Keratinocyte (primary cell): ENCODE data around the gene PBX4. TPM values are rescaled to one million over a fixed set of nuclear protein-coding genes. Genes with fewer than 3 reads are reported as not detected.

ENCODE experiments used
- DNase-seq: peaks from one replicate; pipeline ENCODE4 v3.0.0-alpha.2; 2011; ENCODE audit warnings: low read depth, missing footprints, low spot score
- FAIRE-seq: peaks from 2 replicates; lab custom pipeline; 2011; peaks lifted over from hg19 to GRCh38; lab: Jason Lieb, UNC
- H2AFZ ChIP-seq: 2 replicates; pipeline ENCODE4 v1.6.0; 2012; ENCODE audit warnings: low read length, control low read depth, inconsistent platforms; ENCODE audit not compliant: control insufficient read depth
- H3K27ac ChIP-seq: 2 replicates; pipeline ENCODE4 v1.5.1; 2011; ENCODE audit warnings: low read length; ENCODE audit not compliant: control insufficient read depth, insufficient read depth
- H3K27me3 ChIP-seq: 3 replicates; pipeline ENCODE4 v1.6.0; 2011; ENCODE audit warnings: low read length; ENCODE audit not compliant: control insufficient read depth, insufficient read depth; ENCODE audit errors: extremely low read depth
- H3K36me3 ChIP-seq, 2 experiments: 2 replicates in 1 of 2; 3 replicates in 1 of 2; pipeline ENCODE4 v1.5.1; 2011; ENCODE audit warnings: low read length in 2 of 2, mild to moderate bottlenecking in 1 of 2; ENCODE audit not compliant: control insufficient read depth in 2 of 2, insufficient read depth in 2 of 2; ENCODE audit errors: extremely low read depth in 1 of 2
- H3K4me1 ChIP-seq: 3 replicates; pipeline ENCODE4 v1.5.1; 2011; ENCODE audit warnings: low read length; ENCODE audit not compliant: control insufficient read depth, insufficient read depth; ENCODE audit errors: extremely low read depth
- H3K4me2 ChIP-seq: 3 replicates; pipeline ENCODE4 v1.6.0; 2011; ENCODE audit warnings: low read depth, low read length; ENCODE audit not compliant: control insufficient read depth, insufficient read depth; ENCODE audit errors: extremely low read depth
- H3K4me3 ChIP-seq, 3 experiments: fragments of 200-600 bp in 1 of 3; sonication (generic) in 1 of 3; 2 replicates in 2 of 3; 3 replicates in 1 of 3; pipeline ENCODE4 v1.5.1; 2011 to 2016; ENCODE audit warnings: low read length in 3 of 3, mild to moderate bottlenecking in 3 of 3, control low read depth in 2 of 3, inconsistent platforms in 1 of 3, low read depth in 1 of 3, mixed read lengths in 1 of 3, mixed run types in 1 of 3, moderate library complexity in 1 of 3; ENCODE audit not compliant: control insufficient read depth in 2 of 3, insufficient read depth in 2 of 3; ENCODE audit errors: extremely low read depth in 1 of 3
- H3K79me2 ChIP-seq: 2 replicates; pipeline ENCODE4 v1.6.0; 2012; ENCODE audit warnings: low read length; ENCODE audit not compliant: control insufficient read depth, insufficient read depth
- H3K9ac ChIP-seq: 3 replicates; pipeline ENCODE4 v1.6.0; 2011; ENCODE audit warnings: low read length; ENCODE audit not compliant: control insufficient read depth, insufficient read depth; ENCODE audit errors: extremely low read depth
- H3K9me1 ChIP-seq: 3 replicates; pipeline ENCODE4 v1.6.0; 2011; ENCODE audit warnings: low read length; ENCODE audit not compliant: control insufficient read depth, insufficient read depth; ENCODE audit errors: extremely low read depth
- H3K9me3 ChIP-seq: 2 replicates; pipeline ENCODE4 v1.5.1; 2012; ENCODE audit warnings: low read depth, low read length; ENCODE audit not compliant: control insufficient read depth
- H4K20me1 ChIP-seq: 3 replicates; pipeline ENCODE4 v1.6.0; 2011; ENCODE audit warnings: low read length; ENCODE audit not compliant: control insufficient read depth, insufficient read depth; ENCODE audit errors: extremely low read depth
- EZH2 ChIP-seq: IDR thresholded peaks from one replicate; pipeline ENCODE4 v1.6.1; 2012; ENCODE audit warnings: inconsistent platforms, mild to moderate bottlenecking, low read length, moderate library complexity
- dilution Hi-C: fragments of 300-500 bp; cut with MboI; formaldehyde crosslinking; loops from one replicate; pipeline ENCODE4 v1.7.0; 2020; ENCODE audit warnings: low sequenced_read_pairs; ENCODE audit not compliant: extremely low pct_ligation_motif_present
- polyA plus RNA-seq, 5 experiments: library from polyadenylated mRNA; depleted of rRNA in 3 of 5; stranded (reverse) in 3 of 5; stranded (forward) in 1 of 5; unstranded in 1 of 5; fragments of >200 nt; gene quantifications; 1 replicate in 1 of 5; 2 replicates in 3 of 5; 3 replicates in 1 of 5; pipeline versions ENCODE4 v1.2.1 to v1.2.3, GENCODE V29; 2011 to 2012; ENCODE audit warnings: missing spikeins in 2 of 5, low read depth in 1 of 5, low replicate concordance in 1 of 5
- TF ChIP-seq, protein P1 (sequence below), 3 experiments: IDR thresholded peaks in 1 of 3; conservative IDR thresholded peaks in 1 of 3; optimal IDR thresholded peaks in 1 of 3; 2 replicates in 2 of 3; 3 replicates in 1 of 3; pipeline versions ENCODE3 to v1.5.1; 2011; ENCODE audit warnings: low read length in 3 of 3, mild to moderate bottlenecking in 3 of 3, moderate library complexity in 2 of 3, control low read depth in 1 of 3, inconsistent platforms in 1 of 3; ENCODE audit not compliant: insufficient read depth in 2 of 3; ENCODE audit errors: extremely low read depth in 1 of 3

The PBX4 gene
- polyA plus RNA-seq, 1 donor (not counting 4 experiments of a cell fraction or from before 2014, with no cell fraction given): 1.7 TPM

GRCh38 chr19:19637186-19637522 is 18.7 kb upstream of the PBX4 start:
- Histone ChIP-seq H3K36me3 (peaks cover 18 to 34% of the 10 kb centered on the region in 2 experiments), H3K9me1 (no peaks in the 10 kb centered on the region), H3K4me2 (no peak overlapping the region), H3K4me3 (no peak overlapping the region), H3K27ac (no peak overlapping the region), H3K9me3 (no peaks in the 10 kb centered on the region), H4K20me1 (no peaks in the 10 kb centered on the region), H2AFZ (no peak overlapping the region), H3K4me1 (no peaks in the 10 kb centered on the region), H3K27me3 (no peaks in the 10 kb centered on the region), H3K79me2 (no peaks in the 10 kb centered on the region), H3K9ac (no peak overlapping the region)
- FAIRE-seq: no peak
- DNase-seq: no peak
- TF ChIP-seq, protein P1, sequence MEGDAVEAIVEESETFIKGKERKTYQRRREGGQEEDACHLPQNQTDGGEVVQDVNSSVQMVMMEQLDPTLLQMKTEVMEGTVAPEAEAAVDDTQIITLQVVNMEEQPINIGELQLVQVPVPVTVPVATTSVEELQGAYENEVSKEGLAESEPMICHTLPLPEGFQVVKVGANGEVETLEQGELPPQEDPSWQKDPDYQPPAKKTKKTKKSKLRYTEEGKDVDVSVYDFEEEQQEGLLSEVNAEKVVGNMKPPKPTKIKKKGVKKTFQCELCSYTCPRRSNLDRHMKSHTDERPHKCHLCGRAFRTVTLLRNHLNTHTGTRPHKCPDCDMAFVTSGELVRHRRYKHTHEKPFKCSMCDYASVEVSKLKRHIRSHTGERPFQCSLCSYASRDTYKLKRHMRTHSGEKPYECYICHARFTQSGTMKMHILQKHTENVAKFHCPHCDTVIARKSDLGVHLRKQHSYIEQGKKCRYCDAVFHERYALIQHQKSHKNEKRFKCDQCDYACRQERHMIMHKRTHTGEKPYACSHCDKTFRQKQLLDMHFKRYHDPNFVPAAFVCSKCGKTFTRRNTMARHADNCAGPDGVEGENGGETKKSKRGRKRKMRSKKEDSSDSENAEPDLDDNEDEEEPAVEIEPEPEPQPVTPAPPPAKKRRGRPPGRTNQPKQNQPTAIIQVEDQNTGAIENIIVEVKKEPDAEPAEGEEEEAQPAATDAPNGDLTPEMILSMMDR (optimal IDR thresholded peaks at IDR 0.05 in 1 of 3, IDR thresholded peaks at IDR 0.05 in 1 of 3, conservative IDR thresholded peaks at IDR 0.05 in 1 of 3; ENCODE audit: extremely low read depth in 1 of 3, insufficient read depth in 2 of 3, low read length in 3 of 3): no peak
- no peak for TF ChIP-seq EZH2
- dilution Hi-C loops: no loop called here

DNA sequence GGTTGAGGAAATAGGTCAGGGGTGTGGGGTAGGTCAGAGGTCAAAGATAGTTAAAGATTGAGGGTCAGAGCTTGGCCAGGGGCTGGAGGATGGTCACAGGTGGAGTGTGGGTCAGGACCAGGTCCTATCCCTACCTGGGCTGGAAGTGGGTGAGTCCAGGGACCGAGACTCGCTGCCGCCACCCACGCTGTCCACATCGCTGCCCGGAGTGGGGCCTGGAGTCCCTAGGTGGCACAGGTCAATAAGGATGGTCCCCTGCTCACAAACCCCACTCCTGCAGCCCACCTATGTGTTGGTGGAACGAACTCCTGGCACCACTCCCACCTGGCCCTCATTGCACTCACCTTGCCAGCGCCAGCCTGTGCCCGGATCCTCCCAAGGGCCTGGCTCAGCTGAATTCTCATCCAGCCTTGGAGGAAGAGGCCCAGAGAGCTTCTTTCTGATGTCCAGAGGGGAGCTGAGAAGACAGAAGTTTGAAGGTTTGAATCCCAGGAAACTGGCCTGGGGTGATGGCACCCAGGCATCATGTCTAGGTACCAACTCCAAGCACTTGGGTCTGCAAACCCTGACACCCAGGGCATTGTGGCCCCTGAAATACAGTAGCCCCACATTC is 18.2 kb upstream of the PBX4 start:
- FAIRE-seq (no peak), DNase-seq (no peak)
- Histone ChIP-seq H3K9me3 (no peaks in the 10 kb centered on the region), H3K4me1 (no peaks in the 10 kb centered on the region), H3K27ac (no peak overlapping the region), H3K36me3 (peaks cover 18 to 33% of the 10 kb centered on the region in 2 experiments), H3K4me3 (no peak overlapping the region), H4K20me1 (no peaks in the 10 kb centered on the region), H3K9ac (no peak overlapping the region), H3K4me2 (no peak overlapping the region), H3K27me3 (no peaks in the 10 kb centered on the region), H2AFZ (no peak overlapping the region), H3K79me2 (no peaks in the 10 kb centered on the region), H3K9me1 (no peaks in the 10 kb centered on the region)
- dilution Hi-C loops: no loop called here
- no peak for TF ChIP-seq EZH2
- TF ChIP-seq, protein P1 (optimal IDR thresholded peaks at IDR 0.05 in 1 of 3, IDR thresholded peaks at IDR 0.05 in 1 of 3, conservative IDR thresholded peaks at IDR 0.05 in 1 of 3; ENCODE audit: extremely low read depth in 1 of 3, insufficient read depth in 2 of 3, low read length in 3 of 3): no peak
